ENCODE measurements around the gene PPY.
"Not testable (repeated sequence)": the region's sequence is repeated elsewhere in the genome, so short reads cannot be mapped to it uniquely, and the experiment has no call there.

PPY gene

DNA sequence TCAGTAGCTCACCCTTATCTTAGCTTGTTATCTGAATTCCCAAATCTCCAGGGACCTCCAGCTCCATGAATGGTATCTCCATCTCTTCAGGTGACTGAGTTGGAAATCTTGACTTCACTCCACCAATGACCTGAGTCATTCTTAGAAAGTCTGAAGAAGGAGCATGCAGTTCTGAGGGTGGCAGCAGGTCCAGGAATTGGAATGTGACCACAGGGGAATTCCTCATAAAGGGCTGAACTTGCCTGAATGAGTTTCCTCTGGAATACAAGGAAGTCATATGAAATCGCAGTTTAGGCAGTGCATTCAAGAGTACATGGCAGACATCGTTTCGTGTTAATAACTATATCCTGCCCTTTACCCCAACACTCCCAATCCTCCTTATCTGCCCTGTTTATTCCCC lies 24.0 kb upstream of the PPY start:
- DNase-seq (ENCODE audit: low spot score) = no peak

DNA sequence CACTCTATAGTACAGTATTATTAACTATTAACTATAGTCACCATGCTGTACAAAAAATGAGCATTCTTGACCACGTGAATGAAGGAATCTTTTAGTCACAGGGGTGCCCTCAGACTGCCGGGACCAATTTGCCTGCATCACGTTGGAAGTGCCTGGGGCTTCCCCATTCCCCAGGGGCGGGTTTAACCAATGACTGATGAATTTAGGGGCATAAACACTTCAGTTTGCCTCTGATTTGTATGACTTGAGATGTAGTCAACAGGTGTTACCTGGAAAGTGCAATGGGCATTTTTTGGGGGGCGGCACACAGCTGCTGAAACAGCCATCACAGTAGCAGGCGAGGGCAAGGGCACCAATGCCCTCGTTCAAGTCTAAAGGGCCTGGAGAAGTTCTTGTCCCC lies 20.2 kb upstream of the PPY start:
- DNase-seq (ENCODE audit: low spot score) = no peak

DNA sequence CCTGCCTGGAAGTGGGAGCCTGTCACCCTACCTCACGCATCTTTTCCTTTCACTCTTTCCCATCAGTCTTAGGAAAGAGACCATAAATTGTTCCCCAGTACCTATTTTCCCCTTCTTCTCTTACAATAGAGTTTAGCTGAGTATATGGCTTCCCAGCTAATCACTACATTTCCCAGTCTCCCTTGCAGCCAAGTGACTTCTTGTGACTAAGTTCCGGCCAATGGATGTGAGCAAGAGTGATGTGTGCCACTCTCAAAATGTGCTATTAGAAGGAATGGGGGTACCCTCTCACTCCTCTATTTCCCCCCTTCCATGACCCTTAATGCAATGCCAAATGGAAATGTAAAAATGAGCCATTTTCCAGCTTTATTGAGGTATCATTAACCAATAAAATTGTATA lies 19.7 kb upstream of the PPY start:
- no peak for DNase-seq (ENCODE audit: low spot score)

DNA sequence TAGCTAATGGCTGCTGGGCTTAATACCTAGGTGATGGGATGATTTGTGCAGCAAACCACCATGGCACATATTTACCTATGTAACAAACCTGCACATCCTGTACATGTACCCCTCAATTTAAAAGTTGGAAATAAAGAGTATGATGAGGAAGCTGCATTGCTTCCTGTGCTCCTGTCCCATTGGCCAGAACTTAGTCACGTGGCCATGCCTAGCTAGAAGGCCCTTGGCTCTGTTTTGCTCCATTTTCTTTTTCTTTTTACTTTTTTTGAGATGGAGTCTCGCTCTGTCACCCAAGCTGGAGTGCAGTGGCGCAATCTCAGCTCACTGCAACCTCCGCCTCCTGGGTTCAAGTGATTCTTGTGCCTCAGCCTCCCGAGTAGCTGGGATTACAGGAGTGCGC lies 19.0 kb upstream of the PPY start:
- DNase-seq (ENCODE audit: low spot score) = not testable (repeated sequence)

DNA sequence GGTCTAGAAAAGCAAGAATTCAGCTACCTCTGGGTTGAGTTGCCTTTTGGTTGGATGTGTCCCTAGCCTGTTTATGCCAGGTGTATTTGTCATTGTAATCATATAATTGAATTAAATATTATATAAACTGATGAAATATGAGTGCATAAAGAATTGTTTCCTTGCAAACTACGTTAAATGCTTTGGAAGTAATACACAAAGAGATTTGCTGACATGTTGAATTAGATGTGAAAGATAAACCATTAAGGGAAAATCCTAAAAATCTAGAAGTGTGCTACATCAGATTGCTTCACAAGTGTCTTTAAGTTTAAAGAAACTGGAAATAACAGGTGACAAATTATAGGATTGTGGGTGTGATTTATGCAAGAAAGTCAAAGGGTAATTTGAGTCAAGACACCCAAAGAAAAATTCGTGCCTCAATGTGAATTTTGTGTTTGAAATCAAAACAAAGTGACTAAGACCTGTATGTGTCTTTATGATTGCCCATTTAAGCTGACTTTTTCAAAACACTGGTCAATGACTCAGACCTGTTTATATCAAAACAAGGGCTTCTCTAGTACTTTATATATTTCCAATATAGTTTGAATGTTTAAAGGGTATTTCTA lies 16.6 kb upstream of the PPY start:
- no peak for DNase-seq (ENCODE audit: low spot score)

DNA sequence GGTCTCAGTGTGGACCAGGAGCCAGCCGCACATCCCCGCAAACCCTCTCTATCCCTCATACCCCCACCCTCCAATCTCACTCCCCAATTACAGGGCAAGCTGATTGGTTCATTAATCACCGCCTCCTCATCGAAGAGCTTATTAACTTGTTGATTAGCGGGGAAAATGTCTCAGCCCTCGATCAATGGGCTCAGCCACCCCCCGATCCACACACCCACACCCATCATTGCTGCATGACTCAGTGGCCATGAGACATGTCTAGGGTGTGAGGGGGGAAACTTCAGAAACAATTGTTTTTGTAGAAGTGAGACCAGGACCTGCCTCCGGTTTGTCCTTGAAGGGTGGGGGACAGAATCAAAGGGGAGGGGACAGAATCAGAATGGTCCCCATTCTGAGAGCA lies 13.9 kb upstream of the PPY start:
- no peak for DNase-seq (ENCODE audit: low spot score)

DNA sequence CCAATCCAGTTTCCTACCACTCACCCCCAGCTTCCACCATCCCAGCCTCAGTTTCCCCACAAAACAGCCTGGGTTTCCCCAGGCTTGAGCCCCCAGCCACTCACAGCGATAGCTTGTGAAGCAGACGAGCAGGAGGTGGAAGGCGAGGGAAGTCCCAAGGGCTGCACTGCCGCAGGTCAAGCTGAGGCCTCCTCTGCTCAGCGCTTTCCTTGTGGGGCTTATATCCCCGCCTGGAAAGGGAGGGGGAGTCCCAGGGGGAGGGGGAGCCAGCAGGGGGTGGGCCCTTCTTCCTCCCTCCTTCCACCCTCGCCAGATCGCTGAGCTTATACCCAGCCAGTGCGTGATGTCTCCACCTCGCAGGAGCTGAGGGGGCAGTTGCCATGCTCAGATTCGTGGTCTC lies 11.5 kb upstream of the PPY start, which contains the start of gene PYY:
Gene PYY (minus strand): TSS at position 195 of the 400 bp plus-strand sequence. CDS start 457 bp downstream, outside the sequence.
- no peak for DNase-seq (ENCODE audit: low spot score)

DNA sequence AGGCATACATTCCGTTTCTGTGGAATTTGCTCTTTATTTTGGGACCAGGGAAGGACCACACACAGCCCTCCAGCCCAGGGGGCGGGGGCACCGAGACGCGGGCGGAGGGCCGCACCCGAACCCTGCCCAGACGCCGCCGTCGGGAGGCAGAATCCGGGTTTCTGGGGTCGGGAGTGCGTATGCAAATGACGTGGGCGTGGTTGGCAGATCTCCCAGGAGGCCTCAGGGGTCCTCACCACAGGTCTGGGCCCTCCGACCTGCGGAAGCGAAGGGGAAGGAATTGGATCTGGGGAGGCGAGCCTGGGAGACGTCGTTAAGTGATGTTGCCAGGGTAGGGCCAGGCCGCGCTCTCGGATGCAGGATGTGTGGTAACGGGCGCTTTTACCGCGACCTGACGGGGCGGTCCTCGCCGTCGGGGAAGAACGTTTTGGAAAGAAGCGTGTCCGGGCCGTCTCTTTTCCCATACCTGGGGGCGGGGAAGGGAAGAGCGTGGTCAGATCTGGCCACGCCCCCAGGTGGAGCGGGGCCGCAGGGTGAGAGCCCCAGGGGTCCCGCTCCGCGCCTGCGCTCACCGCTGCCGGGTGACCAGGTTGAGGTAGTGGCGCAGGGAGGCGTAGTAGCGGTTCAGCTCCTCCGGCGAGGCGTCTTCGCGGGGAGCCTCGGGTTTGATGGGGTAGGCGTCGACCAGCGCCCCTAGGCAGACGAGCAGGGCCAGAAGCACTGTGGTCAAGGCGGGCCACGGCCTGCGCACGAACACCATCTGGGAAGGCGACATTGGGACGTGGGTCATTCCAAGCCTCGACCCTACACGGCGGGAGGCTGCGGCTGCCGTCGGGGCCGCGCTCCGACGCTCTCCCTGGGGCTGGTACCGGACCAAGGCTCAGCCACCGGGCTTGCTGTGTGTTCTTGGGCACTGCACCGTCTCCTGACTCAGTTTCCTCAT lies 10.7 kb upstream of the PPY start:
- DNase-seq (ENCODE audit: low spot score) = no peak

DNA sequence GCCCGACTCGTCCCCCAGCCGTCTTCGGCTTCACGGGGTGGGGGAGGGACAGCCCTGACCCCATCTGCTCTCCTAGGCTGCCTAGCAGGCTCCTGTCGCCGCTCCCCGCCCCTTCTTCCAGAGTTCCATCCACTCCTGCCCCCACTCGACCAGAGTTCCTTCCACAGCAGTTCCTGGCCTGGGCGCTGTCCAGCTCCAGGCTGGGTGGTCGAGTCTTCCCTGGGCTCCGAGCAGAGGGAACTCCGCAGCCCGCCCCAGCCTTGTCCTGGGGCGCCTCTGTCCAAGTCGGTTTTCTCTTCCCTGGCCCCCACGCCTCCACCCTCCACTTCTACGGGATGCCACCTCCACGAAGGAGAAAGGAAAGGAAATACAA lies 10.1 kb upstream of the PPY start:
- no peak for DNase-seq (ENCODE audit: low spot score)

DNA sequence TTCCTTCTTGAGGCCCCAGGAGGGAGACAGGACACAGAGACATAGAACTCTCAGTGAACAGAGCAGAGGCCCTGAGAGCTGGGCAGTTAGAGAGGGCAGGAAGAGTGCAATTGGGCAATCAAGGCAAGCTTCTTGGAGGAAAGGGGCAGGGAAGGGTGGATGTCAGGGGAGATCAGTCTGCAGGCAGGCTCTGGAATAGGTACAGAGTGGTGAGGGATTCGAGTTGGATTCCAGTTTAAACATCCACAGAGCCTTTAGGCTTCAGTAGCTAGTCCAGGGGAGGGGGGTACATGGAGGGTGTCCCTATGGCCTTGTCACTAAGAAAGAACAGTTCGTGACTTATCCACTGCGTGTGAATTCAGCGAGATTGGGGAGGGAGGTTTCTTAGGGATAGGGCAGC lies 9.5 kb upstream of the PPY start:
- no peak for DNase-seq (ENCODE audit: low spot score)

DNA sequence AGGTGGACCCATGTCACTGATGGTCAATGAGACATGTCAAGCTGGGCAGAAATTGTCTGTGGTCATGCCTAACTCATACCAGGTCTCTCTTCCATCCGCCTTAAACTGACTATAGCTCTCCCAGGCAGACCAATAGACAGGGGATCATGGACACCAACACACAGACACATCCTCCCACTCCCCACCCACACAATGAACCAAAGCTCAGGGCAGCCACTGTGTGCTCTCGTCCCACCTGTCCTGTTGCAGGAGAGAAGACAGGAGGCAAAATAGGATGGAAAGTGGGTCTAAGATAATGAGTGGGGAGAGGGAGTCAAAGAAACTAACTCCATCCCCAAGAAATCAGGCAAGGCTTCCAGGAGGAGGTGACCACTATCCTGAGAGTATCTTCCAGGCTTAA lies 8.3 kb upstream of the PPY start:
- no peak for DNase-seq (ENCODE audit: low spot score)

DNA sequence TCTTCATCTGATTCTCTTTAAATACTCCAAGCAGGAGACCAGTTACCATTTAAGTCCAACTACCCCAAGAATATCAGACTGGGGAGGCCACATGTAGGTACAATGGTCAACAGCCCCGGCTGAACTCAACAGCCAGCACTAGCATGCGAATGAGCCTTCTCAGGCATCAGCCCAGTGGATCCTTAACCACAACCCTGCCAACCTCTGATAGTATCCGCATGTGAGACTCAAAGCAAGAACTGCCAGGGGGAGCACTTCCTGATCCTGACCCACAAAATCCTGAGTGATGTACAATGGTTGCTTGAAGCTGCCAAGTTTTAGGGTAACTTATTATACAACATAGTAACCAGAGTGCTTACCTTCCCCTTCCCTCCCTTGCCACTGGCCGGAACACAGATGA lies 7.5 kb upstream of the PPY start:
- DNase-seq (ENCODE audit: low spot score) = no peak

DNA sequence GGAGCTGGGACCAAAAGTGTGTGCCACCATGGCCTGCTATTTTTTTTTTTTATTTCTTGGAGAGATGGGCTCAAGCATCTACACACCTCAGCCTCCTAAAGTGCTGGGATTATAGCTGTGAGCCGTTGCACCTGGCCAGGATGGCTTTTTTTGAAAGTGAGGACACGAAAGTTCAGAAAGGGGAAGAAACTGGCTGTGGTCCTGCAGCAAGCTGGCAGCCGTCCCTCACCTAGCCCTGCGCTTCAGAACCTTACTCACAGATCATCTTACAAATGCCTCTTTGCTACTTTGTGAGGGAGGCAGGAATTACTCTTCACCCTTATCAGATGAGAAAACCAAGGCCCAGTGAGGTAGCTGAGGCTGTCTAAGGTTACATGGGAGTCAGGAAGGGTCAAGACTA lies 4.5 kb upstream of the PPY start:
- DNase-seq (ENCODE audit: low spot score) = no peak

DNA sequence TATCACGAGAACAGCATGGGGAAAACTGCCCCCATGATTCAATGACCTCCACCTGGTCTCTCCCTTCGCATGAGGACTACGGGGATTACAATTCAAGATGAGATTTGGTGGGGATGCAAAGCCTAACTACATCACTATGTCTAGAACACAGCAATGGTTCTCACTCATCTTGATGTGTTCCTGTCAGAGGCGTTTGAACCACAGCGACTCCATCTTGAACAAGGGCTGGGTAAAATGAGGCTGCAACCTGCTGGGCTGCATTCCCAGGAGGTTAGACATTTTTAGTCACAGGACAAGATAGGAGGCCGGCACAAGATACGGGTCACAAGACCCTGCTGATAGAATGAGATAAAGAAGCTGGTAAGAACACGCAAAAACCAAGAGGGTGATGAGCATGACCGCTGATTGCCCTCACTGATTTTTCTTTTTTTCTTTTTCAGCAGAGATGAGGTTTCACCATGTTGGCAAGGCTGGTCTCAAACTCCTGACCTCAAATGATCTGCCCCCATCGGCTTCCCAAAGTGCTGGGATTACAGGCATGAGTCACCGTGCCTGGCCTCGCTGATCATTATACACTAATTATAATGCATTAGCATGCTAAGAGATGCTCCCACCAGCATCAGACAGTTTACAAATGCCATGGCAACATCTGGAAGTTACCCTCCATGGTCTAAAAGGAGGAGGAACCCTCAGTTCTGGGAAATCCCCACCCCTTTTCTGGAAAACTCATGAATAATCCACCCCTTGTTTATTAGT lies 3.0 kb upstream of the PPY start:
- DNase-seq (ENCODE audit: low spot score) = no peak

DNA sequence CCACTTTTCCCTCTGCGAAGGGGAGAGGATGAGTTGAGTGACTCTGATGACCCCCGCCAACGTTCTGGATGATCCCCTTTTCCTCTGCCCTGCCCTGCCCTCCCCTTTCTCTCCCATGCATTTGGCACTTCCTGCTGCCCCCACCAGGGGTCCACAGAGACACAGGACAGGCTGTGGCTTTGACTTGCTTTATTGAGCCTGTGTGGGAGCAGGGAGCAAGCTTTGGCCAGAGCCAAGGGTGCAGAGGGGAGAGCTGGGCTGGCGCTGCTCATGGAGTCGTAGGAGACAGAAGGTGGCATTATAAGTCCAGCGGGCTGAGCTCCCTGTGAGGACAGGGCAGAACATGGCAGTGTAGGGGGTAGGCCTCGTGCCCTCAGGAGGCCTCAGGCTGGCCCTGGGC lies 1.6 kb downstream of the PPY start:
- no peak for DNase-seq (ENCODE audit: low spot score)

DNA sequence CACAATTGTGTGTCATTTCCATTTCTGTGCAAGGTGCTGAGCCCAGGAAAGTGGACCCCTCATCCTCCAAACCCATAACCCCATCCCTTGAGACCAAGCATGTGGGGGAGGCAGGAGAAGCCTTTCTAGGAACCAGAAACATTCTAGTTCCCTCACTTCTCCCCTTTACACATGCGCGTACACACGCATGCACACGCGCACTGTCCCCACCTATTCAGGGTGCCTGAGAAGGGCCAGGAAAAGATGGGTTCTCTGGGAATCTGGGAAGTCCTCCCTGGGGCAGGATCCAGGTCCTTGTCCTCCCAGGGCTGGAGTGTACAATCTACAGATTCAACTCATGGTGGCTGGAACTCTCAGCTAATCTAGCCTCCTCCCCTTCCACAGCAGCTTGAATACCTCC lies 2.4 kb downstream of the PPY start:
- DNase-seq (ENCODE audit: low spot score) = no peak

DNA sequence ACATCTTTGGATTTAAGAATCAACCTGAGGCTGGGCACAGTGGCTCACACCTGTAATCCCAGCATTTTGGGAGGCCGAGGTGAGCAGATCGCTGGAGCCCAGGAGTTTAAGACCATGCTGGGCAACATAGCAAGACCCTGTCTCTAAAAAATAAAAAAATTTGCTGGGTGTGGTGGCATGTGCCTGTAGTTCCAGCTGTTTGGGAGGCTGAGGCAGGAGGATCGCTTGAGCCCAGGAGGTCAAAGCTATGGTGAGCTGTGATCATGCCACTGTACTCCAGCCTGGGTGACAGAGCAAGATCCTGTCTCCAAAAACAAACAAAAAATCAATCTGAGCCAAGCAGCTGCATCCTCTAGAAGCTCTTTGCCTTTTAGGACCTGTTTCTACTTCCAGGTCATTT lies 2.8 kb downstream of the PPY start:
- not testable (repeated sequence) for DNase-seq (ENCODE audit: low spot score)

DNA sequence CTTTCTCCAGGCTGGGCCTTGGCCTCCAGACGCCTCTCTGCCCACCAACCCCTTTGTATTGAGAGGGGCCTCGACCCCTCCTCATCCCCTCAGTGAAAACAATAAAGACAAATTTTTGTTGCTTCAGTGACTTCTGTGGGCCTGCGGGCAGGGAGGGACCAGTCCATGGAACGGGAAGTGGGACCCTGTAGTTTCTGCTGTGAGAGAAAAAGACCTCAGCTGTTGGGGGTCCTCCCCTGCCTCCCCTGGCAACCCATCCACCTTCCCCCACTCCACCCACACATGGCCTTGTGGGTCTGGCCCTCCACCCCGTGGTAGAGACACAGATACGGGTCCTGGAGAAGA lies 3.5 kb downstream of the PPY start:
- no peak for DNase-seq (ENCODE audit: low spot score)

DNA sequence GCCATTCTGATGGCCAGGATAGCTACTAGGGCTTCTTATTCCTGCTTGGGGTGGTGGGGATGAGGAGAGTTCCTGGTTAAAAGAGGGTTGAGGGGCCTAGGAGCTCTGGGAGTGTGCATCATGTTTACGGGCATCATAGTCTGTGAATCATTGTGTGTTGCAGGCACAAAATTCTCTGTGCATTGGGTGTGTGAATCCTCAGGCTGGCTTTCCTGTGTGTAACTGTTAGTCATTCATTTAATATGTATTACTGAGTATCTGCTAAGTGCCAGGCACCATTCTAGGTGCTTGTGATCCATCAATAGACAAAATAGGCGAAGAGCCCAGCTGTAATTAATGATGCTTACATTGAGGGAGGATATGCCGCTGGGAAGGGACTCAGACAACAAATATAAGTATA lies 5.8 kb downstream of the PPY start:
- DNase-seq (ENCODE audit: low spot score) = no peak

DNA sequence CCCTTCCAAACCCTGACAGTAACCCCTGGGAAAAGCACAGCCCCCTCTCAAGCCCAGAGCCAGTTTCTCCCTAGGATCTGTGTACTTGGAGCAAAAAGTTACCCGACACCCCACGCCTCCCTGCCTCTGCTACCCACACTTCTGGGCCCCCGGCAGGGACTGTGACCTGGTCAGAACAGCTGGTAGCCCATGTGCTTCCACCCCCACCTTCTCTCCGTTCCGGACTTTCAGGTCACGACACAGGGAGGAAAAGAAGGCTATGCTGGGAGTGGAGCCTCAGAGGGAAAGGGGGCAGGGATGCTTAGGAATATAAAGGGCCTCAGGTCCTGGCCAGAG lies 6.4 kb downstream of the PPY start:
- no peak for DNase-seq (ENCODE audit: low spot score)

DNA sequence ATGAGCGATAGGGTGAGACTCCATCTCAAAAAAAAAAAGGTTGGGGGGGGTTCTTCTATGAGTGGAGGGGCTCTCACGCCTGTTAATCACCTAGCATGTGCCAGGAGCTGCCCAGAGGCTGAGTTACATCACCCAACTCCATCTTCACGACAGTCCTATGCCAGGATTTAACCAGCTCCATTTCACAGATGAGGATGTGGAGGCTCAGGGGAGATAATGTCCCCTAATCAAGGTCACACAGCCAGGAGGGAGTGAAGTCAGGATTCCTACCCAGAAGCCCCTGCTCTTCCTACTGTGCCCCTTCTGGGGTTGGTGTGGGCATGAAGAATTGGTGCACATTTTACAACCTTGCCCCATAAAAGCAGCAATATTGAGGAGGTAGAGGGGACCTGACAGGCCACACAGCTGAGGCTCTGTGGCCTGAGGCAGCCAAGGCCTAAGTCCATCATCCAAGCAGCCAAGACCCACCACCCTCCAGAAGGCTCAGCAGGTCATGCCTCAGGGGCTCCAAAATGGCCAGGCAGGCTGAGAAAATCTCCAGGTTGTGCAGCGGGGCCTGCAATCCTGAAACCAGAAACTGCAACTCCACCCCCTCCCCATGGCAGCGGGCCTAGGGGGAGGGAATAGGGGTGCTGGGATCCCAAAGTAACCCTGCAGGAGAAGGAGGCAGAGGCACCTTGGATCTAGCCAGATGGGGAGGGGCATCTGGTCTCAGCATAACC lies 6.9 kb downstream of the PPY start:
- no peak for DNase-seq (ENCODE audit: low spot score)

DNA sequence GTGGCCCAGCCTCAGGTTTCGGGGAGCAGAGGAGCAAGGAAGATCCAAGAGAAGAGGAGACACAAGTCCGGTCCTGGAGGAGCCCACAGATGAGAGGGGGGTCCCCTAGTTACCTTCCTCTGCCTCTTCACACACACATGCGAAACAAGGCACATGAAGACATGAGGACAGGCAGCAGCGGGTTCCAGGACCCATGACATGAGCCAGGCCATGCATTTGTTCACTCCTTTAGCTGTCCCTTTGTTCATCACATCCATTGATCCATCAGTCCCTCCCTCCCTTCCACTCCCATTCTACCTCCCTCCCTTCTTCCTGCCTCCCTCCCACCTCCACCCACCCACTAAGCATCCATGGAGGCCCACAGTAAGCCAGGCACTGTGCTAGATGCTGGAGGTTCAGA lies 9.4 kb downstream of the PPY start:
- no peak for DNase-seq (ENCODE audit: low spot score)

DNA sequence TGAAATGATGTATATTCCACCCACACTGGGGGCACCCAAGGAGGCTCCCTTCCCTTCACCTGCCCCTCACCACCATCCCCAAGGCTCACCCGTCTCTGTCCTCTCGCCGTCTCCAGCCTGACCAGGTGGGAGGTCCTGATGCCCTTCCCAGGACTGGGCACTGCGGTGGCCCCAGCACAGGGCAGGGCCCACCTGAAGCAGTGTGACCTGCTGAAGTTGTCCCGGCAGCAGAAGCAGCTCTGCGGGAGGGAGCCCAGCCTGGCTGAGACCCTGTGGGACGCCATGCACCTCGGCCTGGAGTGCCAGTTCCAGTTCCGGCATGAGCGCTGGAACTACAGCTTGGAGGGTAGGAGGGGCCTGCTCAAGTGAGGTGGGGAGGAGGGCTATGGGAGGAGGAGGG lies 9.9 kb downstream of the PPY start:
- DNase-seq (ENCODE audit: low spot score) = no peak
